Hematopoietic multipotent progenitor cell treated with erythropoietin and hydrocortisone succinate and interleukin-3 and kit ligand, for 17 days (in vitro differentiated cells): ENCODE measurements around the gene DGKZ.

Experiments
- DNase-seq: peaks from one replicate; pipeline ENCODE4 v3.0.0-alpha.2; 2015; ENCODE audit warnings: low spot score

Gene DGKZ

DNA sequence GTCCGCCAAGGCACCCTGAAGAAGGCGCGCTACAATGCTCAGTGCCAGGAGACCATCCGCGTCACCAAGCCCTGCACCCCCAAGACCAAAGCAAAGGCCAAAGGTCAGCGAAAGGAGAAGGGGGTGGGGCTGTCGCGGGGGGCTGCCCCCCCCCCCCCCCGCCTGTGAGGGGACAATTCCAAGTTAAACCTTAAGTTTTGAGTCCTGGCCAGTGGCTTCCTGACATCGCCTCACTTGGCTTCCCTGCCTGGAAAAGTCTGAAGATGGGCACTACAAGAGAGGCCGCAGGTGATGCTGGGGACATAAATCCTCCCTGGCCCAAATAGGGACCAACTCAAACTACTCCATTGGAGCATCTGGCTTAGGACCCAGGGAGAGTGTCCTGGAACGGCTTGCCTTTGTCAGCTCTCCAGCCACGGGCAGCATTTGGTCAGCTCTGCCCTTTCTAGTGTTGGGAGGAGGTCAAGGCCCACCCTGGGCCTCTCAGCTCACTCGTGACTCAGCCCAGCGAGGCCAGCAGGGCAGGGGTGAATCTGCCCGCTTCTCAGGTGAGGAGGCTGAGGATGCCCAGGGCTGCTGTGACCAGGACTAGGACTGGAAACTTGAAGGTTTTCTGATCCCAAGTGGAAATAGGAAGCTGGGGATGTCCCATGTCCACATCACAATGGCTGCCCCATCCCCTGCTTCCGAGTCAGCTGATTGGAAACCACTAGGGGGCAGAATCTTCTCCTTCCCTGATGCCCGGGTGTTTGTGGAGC is 35.6 kb downstream of the DGKZ start:
- no peak for DNase-seq

DNA sequence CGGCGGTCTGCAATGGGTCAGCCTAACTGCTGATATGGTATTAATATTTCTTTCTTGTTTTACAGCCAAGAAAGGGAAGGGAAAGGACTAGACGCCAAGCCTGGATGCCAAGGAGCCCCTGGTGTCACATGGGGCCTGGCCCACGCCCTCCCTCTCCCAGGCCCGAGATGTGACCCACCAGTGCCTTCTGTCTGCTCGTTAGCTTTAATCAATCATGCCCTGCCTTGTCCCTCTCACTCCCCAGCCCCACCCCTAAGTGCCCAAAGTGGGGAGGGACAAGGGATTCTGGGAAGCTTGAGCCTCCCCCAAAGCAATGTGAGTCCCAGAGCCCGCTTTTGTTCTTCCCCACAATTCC is 36.1 kb downstream of the DGKZ start:
- DNase-seq, result no peak

DNA sequence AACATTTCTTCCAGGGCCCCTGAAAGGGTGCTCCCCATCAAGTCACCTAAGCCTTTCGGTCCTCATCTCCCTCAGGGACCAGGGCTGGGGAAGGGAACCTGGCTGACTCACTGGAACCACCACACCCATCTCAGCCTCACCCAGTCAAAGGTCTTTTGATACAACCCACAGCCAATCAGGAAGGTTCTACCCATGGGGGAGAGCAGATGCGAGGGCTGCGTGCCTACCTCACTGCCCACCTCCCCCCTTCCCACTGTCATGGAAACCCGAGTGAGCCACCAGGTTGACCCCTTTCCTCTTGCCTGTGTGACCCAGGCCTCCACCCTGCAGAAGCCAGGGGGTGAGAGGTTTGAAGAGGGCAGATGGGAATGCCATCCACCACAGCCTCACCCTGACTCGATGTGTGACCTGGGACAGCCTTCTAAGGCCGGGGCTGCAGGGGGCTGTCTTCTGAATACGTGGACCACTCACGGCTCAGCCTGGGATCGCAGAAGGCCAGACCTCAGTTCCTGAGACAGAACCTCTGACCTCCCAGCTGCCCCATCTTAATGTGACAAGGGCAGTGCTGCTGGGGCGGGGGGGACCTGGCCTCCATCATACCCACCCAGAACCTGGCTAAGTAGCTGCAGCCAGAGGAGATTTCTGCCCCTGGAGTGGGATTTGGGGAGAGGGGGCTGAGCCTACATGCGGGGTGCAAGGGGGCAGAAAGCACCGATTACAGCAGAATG is 36.9 kb downstream of the DGKZ start:
- no peak for DNase-seq

DNA sequence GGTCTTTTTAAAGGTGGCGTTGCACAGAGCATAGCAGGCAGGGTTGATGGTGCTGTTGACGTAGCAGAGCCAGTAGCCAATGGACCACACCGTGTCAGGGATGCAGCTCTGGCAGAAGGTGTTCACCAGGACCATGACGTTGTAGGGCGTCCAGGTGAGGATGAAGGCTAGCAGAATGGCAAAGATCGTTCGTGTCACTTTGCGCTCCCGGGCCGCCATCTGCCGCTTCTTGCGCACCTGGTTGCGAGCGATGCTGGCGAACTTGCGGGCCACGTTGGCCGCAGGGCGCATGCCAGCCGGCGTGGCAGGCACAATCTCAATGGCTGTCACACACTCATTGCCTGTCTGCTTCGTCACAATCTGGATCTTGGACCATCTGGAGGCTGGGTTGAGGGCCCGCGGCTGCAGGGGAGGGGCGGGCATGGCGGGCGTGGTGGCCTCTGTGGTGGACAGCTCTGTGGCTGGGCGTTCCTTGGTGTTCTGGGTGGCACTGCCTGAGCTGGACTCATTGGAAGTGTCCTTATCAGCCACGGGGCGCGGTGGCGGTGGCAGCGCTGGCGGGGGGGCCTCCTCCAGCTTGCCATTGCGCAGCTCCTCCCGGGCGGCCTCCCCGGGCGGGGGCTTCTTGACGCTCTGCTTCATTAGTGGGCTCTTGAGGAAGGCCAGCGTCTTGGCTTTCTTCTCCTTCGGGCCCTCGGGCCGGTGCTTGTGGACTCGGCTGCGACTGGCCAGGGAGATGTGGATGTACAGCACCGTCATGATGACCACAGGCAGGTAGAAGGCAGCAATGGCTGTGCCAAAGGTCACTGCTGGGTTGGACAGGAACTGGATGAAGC is 38.1 kb downstream of the DGKZ start:
- no peak for DNase-seq

DNA sequence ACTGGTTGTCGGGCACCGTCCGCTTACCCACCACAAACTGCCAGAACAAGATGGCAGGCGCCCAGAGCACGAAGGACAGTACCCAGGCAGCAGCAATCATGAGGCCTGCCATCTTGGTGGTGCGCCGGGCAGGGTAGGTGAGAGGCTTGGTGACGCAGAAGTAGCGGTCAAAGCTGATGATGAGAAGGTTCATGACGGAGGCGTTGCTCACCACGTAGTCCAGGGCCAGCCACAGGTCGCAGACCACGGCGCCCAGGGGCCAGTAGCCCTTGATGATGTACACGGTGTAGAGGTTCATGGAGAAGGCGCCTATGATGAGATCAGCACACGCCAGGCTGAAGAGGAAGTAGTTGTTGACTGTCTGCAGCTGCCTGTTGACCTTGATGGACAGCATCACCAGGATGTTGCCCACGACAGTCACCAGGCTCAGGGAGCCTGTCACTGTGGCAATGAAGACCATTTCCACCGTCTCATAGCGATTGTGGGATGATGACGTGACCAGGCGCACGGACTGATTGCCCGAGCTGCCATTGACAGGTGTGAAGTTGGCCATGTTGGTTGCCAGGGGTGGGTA is 38.8 kb downstream of the DGKZ start:
- DNase-seq, result no peak

DNA sequence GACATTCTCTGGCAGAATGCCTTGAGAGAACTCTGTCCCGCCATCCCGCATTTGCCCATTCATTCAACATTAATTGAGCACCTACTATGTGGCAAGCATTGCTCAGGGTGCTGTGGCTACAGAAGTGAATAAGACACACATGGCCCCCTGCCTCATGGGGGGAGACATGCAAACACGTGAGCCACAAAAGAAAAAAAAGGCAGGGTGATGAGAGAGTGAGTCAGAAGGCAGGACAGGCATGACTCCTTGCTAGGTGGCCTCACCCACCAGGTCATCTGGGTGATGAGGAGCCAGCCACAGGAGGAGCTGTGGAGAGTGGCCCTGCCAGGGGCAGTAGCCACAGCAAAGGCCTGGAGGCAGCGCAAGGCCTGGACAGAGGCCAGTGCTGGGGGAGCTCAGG is 39.4 kb downstream of the DGKZ start:
- no peak for DNase-seq

DNA sequence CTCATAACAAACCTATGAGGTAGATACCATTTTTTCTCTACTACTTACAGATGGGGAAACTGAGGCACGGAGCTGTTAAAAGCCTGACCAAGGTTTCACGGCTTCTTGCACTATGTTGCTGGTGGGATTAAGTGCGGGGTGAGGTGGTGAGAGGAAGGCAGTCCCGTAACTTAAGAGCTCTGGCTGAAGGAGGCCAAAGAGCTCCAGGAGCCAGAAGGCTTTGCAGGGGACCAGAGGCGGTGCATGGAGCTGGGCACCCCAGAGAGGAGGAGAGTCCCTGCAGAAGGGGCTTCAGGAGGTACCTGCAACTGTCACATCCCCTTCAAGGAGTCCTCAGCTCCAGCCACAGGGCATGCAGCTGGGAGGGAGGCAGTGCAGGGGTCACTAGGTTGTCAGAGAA is 40.2 kb downstream of the DGKZ start:
- DNase-seq, result no peak

DNA sequence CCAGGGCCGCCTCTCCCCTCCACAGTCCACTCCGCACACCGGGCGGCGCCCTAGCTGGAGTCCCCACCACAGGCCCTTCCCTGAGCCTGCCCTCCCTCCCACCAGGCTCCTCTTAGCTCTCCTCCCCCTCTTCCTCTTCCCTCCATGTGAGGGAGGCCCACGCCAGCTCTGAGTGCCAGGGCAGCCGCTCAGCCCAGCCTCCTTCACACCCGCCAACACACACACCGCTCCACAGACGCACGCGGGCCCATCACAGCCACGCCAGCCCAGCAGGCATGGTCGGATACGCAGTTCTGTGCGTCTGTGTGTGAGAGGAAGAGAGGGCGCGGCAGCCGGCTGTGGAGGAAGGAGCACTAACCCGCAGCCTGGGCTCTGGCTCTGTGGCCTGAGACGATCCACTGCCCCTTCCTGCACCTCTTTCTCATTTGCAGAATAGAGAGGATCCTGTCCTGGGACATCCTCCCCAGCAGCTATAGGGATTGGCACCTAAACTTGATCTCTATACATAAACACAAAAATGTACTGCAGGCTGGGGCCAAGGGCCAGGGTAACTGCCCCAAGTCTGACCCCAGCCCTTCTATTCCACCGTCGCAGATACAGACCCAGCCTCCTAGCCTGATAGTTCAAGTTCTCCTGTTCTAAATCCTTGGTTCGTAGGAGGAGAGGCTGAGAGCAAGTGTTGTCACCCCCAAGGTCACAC is 40.8 kb downstream of the DGKZ start:
- no peak for DNase-seq

DNA sequence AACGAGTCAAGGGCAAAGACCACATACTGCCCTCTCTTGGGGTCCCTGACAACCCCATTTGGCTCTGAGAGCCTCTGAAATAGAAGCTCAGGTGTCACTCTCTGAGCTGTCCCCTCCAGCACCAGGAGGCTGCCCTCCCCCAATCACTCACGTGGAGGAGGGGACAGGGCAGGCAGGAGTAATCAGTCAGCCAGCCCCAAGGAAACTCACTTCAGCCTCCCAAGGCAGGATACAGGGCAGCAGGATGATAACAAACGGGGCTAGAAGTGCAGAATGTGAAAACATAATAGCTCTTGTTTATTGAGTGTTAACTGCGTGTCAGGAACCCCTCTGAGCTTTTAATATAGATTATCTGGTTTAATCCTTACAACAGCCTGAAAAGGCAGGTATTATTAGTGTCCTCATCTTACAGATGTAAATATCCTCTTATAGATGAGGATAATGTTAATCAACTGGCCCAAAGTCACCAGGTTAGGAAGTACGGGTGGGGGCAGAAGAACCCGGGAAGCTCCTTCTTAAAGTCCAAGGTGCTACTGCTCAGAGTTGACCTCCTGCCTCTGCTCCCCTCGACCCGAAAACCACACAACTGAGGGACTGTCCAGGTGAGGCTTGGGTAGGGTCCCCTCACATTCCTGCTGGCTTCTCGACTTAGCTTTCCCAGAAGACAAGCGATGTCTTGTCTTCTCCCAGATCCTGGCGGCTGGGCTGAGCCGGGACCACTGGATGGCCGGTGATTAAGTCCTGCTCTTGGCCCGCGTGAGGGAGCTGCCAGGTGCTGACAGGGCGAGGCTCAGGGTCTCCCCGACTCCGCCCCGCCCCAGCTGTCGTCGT is 41.6 kb downstream of the DGKZ start:
- no peak for DNase-seq

DNA sequence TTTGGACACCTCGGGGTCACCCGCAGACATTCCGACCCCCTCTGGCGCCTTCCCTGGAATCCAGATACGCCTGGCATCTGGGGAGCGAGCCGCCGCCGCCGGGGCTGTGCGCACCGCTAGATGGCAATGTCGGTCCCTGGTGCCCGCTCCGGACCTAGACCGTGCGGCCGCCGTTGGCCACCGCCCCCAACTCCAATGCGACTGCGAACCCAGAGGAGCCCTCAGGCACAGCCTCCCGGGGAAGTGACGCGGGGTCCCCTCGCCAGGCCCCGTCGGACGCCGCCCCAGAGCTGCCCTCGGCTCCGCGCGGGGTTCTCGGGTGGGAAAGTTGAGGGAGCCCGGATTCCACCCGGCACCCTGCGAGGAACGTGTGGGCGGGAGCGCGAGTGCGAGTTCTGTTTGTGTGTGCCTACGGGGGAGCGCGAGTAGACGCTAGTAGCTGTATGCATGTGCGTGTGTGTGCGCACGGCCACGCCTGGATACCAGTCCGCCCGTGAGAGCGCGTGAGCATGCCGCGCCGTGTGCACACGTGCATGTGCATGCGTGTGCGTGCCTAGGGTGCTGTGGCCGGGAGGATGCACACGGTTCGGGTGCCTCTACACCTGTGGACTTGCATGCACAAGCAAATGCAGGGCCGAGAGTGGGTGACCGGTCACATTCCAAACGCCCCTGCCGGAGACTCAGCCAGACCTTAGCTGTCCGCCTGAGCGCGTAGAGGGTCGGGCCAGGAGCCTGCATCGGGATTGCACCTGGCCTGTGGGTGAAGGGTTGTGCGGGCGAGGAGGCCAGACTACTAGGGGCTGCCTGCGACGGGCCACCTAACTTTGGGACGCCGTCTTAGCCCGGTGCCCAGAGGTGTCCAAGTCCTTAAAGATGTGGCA is 42.4 kb downstream of the DGKZ start:
- DNase-seq, result peak; percentile 23

DNA sequence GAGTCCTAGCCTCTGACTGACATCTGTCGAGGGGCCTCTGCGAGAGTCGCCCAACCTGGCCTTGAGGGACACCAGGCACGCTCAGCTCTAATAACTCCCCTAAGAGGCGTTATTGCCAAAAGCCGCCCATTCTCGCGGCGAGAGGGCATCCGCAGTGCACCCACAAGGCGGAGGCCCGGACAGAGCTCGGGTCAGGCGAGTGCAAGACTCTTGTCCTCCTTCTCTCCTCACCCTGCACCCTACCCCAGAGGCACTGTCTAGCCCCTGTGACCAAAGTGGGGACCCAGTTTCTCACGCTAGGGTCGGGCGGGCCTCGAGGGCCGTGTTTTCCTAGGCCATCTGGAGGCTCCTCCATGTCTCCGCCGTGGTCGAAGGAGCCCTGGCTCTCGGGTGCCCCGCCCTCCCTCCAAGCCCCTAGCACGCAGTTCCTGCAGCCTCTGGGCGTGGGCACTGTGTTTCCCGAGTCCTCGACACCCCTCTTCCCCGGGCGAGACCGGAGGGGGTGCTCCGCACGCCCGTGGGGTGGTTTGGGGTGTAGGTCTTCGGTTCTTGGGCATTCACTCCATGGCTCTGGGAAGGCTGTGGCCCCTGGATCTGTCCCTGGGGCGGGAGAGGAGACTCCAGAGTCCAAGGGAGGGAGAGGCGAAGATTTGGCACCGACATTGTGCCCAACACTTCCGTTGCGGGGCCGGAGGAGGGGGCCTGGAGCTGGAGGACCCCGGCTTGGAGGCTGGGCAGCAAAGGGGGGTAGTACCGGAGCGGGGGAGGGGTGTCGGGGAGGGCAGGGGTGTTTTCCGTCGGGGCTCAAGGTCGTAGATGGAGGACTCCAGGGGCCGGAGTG is 43.3 kb downstream of the DGKZ start:
- no peak for DNase-seq

DNA sequence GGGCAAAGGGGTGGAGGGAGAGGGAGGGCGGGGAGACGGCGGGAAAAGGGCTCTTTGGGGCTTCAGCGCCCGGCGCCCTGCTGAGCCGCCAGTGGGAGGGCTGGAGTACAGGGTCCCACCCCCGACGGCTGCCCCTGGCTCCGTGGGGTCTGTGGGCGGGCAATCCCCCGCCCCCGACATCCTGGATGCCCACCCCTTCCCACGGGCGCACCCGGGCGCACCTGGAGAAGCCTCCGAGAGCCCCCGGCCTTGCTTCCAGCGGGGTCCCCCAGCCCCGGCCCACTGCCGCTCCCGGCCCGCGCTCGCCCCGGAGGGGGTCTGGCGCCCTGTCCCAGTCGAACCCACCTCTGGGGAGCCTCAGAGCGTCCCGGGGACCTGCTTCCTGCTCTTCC is 43.9 kb downstream of the DGKZ start:
- DNase-seq, result no peak

DNA sequence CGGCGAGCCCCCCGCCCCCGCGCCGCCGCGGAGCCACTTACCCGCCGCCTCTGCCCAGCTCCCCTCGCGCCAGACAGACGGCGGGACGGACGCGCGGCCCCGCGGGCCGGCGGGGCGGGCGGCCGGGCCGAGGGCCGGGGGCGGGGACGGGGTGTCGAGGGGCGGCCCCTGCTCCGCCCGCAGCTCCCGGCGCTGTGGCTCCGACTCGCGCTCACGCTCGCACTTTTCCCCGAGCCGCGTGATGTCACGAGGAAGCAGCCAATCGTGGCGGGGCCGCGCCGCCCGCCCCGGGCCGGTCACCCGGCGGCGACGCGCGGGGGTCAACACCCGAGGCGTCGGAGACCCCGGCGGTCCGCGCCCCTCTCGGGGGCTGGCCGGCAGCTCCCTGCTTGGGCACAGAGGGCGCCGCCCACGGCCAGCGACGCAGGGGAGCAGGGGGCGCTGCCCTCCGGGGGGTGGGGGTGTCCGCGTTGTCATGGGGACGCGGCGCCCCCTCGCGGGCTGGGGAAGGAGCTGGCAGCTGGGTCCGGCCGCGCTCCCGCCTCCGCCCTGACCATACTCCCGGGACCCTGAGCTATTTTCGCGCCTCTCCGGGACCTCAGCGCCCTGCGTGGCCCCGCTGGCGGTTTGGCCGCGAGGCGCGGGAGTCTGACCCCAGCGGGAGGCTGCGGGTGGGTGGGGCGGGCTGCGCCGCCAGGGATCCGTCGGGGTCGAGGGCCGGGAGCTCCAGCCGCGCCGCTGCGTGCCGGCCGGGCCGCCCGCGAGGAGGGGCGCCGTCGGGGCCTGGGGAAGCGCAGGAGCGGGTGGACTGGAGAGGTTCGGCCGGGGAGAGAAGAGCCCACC is 44.5 kb downstream of the DGKZ start, which contains the start of gene CHRM4:
CHRM4 (minus strand) TSS at position 199 of the 843 bp plus-strand sequence. CDS start 5,219 bp downstream, outside the sequence.
- DNase-seq, result no peak

DNA sequence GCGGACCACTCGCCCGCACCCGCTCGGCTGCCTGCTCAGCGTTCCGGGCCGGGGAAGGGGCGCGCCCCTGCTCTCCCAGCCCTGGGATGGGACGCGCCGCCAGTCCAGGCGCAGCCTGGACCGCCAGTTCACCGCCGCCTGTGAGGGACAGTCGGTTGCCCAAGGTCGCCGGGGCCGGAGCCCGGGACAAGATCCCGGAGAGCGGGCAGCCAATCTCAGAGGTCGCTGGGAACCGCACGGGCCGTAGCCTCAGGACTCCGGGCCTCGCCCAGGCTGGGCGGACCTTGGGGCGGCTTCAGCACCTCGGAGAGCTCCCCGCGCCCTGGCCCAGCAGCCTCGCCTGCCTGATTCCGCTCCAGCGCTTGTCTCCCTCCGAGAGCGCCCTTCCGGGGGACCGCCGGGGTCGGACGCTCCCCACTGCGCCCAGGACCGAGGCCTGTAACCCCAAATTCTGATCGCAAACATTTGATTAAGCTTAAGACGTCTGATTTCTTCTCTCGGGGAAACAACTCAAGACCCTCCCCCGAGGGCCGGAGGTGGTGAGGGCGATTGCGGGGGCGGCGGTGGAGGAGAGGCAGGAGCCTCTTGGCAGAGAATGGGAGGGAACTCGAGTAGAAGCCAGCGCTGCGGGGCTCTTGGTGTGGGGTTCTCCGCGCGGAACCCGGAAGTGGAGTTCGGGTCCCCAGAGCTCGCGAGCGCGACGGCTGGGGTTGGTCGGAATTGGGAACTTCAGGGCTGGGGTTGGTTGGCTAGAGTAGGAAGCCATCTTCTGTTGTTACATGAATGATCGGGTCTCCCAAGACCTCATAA is 45.4 kb downstream of the DGKZ start:
- DNase-seq, result peak; percentile 56

DNA sequence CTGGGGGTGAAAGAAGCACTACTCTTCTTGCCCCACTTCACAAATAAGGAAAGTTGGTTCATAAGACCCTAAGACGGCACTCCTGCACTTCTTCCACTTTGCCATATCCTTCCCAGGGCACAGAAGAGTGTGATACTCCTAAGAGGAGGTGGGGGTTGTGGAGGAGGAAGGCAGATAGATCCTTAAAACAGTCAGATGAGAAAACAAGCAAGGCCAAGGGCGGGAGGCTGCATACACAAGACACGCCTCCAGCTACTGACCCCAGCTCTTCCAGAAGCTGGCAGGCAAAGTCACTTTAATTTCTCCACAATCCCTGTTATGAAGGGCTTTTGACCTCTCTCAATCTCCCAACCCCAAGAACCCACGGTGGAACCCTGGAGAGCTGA is 46.0 kb downstream of the DGKZ start:
- no peak for DNase-seq

DNA sequence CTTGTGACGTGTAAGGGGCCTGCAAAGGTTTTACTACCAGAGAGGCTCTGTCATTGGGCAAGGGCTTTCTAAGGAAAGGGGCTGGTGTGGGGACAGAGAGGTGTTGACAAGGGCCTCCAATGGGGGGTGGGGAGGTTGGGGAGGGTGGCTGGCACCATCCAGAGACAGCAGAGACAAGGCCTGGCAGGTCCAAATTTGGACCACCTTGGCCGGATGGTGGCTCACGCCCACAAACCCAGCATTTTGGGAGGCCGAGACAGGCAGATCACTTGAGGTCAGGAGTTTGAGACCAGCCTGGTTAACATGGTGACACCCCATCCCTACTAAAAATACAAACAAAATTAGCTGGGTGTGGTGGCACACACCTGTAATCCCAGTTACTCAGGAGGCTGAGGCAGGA is 46.5 kb downstream of the DGKZ start:
- DNase-seq, result no peak

DNA sequence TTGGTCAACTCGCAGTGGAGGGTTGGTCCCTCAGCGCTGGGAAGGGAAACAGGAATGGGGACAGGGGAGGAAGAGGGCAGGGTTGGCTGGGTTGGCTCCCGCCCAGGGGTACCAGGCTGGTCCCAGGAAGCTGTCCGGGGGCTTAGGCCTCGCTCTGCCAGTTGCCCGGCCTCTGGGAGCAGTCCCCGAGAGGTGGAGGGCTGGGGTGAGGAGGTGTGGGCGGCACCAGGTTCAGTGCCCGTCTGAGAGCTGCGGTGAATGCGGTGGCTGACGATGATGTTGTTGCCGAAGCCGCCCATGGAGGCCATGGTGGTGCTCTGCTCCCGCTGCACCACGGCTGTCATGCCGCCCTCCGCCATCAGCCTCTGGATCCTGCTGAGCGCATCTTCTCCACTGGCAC is 50.3 kb downstream of the DGKZ start:
- no peak for DNase-seq
